Measurements from ENCODE around the gene S100A3. TPM values are rescaled to one million over a fixed set of nuclear protein-coding genes. Genes with fewer than 3 reads are reported as not detected.

Gene S100A3
- total and polyA plus RNA-seq, 2 of the 8 experiments (the other 6 are each of a cell fraction or from before 2014, with no cell fraction given), result 0.26 to 0.47 TPM

- POLR2A ChIA-PET (ENCODE audit: partially characterized antibody), result interaction anchor here (0.5 to 1.4 kb wide), 5 partner anchors 10 to 128 kb away, joined by 3 to 4 read pairs (median 3); no protein-coding TSS in a partner anchor
- CTCF ChIA-PET (ENCODE audit: partially characterized antibody), result interaction anchor here (1.0 to 10.2 kb wide), 8 partner anchors 8 to 89 kb away, joined by 3 to 165 read pairs (median 6); partner anchors contain the start of genes S100A2, S100A3 and S100A4
- DNase-seq (ENCODE audit: low read depth in 1 of 2, low spot score in 2 of 2), result no peak
- H4K8ac ChIP-seq (ENCODE audit: extremely low read depth, insufficient read depth, low read length), result no peak within 1 kb of the TSS
- H3K4me2 ChIP-seq (ENCODE audit: insufficient read depth in 1 of 2, low read depth in 2 of 2, low read length in 2 of 2), result no peak within 1 kb of the TSS
- H3K23ac ChIP-seq (ENCODE audit: insufficient read length), result no peak within 1 kb of the TSS
- H4K5ac ChIP-seq (ENCODE audit: insufficient read length, low read depth, low read length), result no peak within 1 kb of the TSS
- H3K9ac ChIP-seq (replicated peaks in 1 of 4; ENCODE audit: extremely low read depth in 1 of 4, low read depth in 3 of 4, low read length in 3 of 4), result no peak within 1 kb of the TSS
- H2BK15ac ChIP-seq (ENCODE audit: low read length), result 0 out of 2 replicates have a peak within 1 kb of the TSS, but pooled peaks have one; percentile 25
- H3K4ac ChIP-seq (replicated peaks; ENCODE audit: insufficient read length, low read depth, low read length), result no peak within 1 kb of the TSS
- no peak within 1 kb of the TSS for H3K18ac ChIP-seq (ENCODE audit: extremely low read depth, low read length)
- H3K23me2 ChIP-seq (ENCODE audit: low read depth, low read length), result peaks cover 6% of the 10 kb centered on the region
- no peak within 1 kb of the TSS for H2BK120ac ChIP-seq (replicated peaks; ENCODE audit: low read depth, low read length)
- 84% methylated on average over 11 of the region's 11 CpGs; no CpG with 5 or more reads in 1 of the 2 experiments for WGBS, 2 experiments (ENCODE audit: extremely low coverage in 1 of 2, insufficient coverage in 1 of 2, insufficient read length in 1 of 2, insufficient replicate concordance in 2 of 2, low coverage in 1 of 2, low lambda C conversion rate in 2 of 2, missing lambda C conversion rate in 1 of 2)
- H3K36me3 ChIP-seq (ENCODE audit: control insufficient read depth in 2 of 4, insufficient read depth in 4 of 4, low read length in 3 of 4), result no peaks in the 10 kb centered on the region
- H4K20me1 ChIP-seq (replicated peaks in 1 of 2; ENCODE audit: control insufficient read depth in 1 of 2, insufficient read depth in 2 of 2, low read length in 2 of 2), result no peaks in the 10 kb centered on the region
- no peaks in the 10 kb centered on the region for H3K79me2 ChIP-seq (ENCODE audit: control insufficient read depth in 1 of 2, insufficient read depth in 2 of 2, low read length in 2 of 2)
- peak within 1 kb of the TSS; percentile 80; the same call in 1 of the 2 replicates for H2BK20ac ChIP-seq (ENCODE audit: low read length)
- FAIRE-seq, result no peak
- no peak within 1 kb of the TSS for H3K56ac ChIP-seq (replicated peaks; ENCODE audit: insufficient read length, low read depth, low read length)
- no peak within 1 kb of the TSS for H2BK5ac ChIP-seq (ENCODE audit: low read depth, low read length)
- H3K79me1 ChIP-seq (ENCODE audit: low read depth, low read length), result no peaks in the 10 kb centered on the region
- peaks cover 15 to 29% (median 24%) of the 10 kb centered on the region in 4 experiments for H3K4me1 ChIP-seq (replicated peaks in 1 of 4; ENCODE audit: control insufficient read depth in 3 of 4, insufficient read depth in 4 of 4, low read length in 3 of 4)
- no peak within 1 kb of the TSS for H3K27ac ChIP-seq (ENCODE audit: low read depth, low read length)
- H4K91ac ChIP-seq (replicated peaks; ENCODE audit: insufficient read length, low read length), result peak within 1 kb of the TSS; percentile 25
- H3K27me3 ChIP-seq (replicated peaks in 1 of 4; ENCODE audit: control insufficient read depth in 3 of 4, extremely low read depth in 1 of 4, insufficient read depth in 3 of 4, low read length in 3 of 4), result peaks cover 0 to 5% (median under 1%) of the 10 kb centered on the region in 4 experiments; a peak in 3 of 7 replicates
- H2AFZ ChIP-seq (ENCODE audit: low read length), result no peak within 1 kb of the TSS
- peak within 1 kb of the TSS; percentile 68; the same call in 1 of the 2 replicates for H2BK12ac ChIP-seq (ENCODE audit: low read depth, low read length)
- no peaks in the 10 kb centered on the region for H3K9me3 ChIP-seq (ENCODE audit: insufficient read depth in 2 of 2, low read depth in 1 of 2, low read length in 1 of 2)
- H3K4me3 ChIP-seq (ENCODE audit: extremely low read depth in 1 of 4, insufficient read depth in 2 of 4, low read depth in 3 of 4, low read length in 4 of 4), result no peak within 1 kb of the TSS
- peak within 1 kb of the TSS; percentile 89; the same call in 1 of the 2 replicates for H2AK5ac ChIP-seq (ENCODE audit: low read depth, low read length)
- H3K14ac ChIP-seq (ENCODE audit: insufficient read length), result no peak within 1 kb of the TSS
Observed at GRCh38 chr1:153540394-153541361, 8.4 kb downstream of the S100A3 start, which contains the start of gene S100A5. Gene S100A5 (minus strand): TSS chr1:153540934. CDS start chr1:153540191, 743 bp downstream.

All from H1 (cell line).